Measurements from ENCODE around the gene MAPRE2.

MAPRE2 gene

DNA sequence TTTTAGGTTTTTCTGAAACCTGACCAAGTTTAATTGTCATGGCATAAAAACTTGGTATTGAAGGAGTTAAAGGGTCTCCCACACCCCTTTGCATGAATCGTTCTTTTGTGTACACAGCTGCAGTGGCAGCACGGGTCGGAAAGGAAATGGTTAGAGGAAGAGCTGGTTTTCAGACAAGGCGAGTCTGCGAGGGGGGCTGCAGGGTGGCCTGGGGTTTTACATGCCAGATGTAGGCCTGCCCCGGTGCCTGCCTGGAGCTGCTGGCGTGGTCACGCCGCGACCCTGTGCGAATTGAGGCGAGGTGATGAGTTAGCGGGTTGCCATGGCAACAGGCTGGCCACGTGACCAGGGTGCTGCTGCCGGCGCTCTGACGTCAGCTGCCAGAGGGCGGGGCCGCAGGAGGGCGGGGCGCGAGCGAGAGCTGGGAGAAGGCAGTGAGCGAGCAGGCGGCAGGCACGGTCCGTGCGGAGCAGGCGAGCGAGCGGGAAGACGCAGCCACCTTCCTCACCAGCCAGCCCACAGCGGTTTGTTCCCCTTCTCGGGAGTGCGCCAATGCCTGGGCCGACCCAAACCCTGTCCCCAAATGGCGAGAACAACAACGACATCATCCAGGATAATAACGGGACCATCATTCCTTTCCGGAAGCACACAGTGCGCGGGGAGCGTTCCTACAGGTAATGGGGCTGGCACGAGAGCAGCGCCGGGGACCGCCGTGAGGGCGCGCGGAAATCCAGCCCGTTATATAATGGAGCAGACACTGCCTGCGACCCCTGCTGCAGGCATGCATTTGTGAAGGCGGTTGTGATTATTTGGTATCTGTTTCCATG lies at the start of gene MAPRE2:
MAPRE2 (plus strand) TSS at position 426 of the 827 bp plus-strand sequence; CDS start at position 553, 127 bp downstream.
- DNase-seq = peak; percentile 99

- no peak for DNase-seq
Observed at GRCh38 chr18:34991561-34991960, 49.7 kb upstream of the MAPRE2 start.

DNA sequence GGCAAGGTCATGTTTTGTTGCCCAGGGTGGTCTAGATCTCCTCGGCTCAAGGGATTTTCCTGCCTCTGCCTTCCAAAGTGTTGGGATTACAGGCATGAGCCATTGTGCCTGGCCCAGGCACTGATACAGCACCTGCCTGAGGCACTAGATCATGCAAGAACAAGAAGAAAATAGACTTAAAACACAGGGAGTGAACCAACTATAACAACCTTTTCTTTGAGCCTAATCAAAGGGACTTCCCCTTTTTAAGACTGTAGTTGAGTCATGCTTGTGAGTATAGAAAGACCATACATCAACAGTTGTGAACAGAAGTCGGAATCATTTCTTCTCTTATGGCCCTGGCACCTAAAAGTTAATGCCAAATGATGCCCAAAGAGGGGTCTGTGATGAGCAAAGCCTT lies 47.9 kb upstream of the MAPRE2 start:
- DNase-seq = no peak

DNA sequence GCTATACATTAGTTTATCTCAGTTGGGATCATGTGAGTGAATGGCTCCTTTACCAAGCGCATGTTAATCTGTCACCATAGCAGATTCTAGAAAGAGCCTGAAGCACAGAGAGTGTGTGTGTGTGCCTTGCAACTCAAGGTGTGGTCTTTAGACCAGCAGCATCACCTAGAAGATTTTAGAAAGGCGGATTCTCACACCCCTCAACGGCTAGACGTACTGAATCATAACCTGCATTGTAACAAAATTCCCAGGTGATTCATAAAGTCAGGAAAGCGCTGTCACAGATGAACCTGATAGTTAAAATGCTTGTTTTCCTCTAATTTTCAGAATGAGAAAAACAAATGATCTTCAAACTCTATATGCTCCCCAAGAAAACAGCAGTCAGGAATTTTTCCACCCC lies 45.5 kb upstream of the MAPRE2 start:
- no peak for DNase-seq

- no peak for DNase-seq
Observed at GRCh38 chr18:34998661-34999060, 42.6 kb upstream of the MAPRE2 start.

DNA sequence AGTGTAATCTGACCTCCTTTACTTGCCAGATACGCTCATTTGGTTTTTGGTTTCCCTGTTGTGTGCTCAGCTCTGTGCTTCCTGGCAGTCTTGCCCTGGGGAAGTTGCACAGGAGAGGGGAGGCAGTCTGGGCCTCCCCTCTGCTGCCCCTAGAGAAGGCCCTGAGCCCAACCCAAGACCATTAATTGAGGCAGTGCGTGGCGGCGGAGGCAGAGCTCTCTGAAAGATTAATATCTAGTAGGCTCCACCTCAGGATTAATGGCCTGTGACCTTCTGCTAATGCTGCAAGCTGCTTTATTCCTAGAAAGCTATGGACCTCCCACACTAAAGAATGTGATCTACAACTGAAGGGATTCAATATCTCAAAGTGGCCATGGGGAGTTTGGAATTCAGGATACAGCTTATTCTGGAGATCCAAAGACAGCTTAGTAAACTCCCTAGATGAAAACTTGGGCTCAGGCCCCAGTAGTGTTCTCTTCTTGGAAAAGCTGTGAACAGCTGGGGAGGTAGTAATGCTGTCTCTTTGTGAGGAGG lies 41.4 kb upstream of the MAPRE2 start:
- DNase-seq = no peak

DNA sequence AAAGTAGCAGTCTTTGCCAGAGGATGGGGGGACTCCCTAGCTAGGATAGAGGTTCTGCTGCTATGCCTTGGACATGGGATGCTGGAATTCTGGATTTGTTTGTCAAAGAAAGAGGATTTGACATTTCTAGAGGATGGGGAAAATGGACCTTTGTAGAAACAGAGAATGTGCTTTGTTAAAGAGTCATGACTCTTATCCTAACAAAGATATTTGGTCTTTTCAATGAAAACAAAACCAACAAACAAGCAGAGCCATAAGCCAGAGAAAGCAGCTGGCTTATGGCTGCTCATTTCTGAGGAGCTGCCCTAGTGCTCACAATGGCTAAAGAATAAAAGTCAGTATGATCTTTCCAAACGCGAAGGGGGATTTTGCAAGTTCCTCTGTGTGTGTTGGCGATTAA lies 40.8 kb upstream of the MAPRE2 start:
- DNase-seq = no peak

- DNase-seq = no peak
Observed at GRCh38 chr18:35002120-35002519, 39.1 kb upstream of the MAPRE2 start.

DNA sequence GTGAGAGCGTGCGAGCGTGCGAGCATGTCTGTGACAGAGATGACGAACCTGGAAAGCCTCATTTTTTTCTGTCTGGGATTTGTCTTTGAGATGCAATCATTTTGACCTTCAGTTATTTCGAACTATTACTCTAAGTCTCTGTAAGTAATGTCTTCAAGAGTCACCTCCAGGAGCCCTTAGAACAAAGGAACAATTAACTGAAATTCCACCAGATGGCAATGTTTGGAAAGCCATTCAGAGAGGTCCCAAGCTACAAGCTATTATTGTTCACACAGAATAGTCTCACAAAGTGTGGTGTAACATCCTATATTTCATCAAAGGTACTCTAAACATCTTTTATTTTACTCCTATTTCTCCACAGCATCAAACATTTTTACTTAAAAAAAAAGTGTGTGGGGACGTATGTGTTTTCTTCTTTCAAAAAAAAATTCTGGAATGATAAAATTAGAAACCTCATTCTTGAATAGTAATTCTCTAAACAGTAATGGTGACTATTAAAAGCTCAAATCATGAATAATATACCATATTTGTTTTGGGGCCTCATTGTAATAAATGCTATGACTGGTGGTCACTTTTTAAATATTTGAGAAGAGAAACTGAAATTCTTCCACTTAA lies 35.1 kb upstream of the MAPRE2 start:
- no peak for DNase-seq

DNA sequence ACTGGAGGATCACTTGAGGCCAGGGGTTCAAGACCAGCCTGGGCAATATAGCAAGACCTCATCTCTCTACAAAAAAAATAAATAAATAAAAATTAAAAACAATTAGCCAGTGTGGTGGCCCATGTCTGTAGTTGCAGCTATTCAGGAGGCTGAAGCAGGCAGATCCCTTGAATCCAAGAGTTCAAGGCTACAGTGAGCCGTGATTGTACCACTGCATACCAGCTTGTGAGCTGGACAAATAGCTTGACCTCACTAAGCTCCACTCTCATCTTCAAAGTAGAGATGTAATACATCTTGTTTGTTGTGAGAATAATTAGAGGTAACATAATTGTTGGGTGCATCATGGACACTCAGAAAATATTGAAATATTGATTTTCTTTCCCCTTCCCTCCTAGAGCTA lies 31.1 kb upstream of the MAPRE2 start:
- DNase-seq = no peak

DNA sequence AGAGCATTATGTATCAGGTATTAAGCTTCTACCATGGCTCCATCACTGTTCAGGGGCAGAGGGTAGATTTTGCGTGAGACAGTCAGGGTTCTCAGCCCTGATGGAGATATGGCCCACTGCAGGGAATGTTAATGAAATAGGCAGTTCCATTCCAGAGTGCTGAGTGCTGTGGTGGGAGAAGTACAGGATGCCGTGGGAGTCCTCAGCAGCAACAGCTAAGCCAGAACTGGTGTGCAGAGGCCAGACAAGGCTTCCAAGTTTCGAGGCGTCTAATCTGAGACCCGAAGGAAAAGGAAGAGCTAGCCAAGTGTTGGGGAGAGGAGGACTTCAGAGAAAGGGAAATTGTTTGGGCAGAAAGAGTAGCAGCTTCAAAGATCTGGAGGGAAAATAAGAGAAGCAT lies 30.2 kb upstream of the MAPRE2 start:
- DNase-seq = no peak

DNA sequence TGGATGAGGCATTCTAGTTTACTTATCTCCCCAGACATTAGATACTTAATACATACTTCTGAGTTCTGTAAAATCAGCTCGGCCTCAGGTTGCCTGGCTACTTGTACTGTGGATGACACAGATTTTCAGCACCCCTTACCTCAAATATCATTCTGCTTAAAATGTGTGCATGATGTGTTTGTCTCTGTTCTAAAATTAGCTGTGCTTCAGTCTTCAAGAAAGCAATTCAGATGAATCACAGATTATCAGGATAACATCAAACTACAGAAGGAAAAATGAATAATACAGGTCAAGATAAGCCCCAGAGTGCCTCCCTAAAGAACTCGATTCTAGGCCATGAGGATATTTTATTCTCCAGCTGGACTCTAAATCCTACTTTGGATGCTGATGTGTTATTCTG lies 21.3 kb upstream of the MAPRE2 start:
- DNase-seq = no peak

- no peak for DNase-seq
Observed at GRCh38 chr18:35022426-35023001, 18.7 kb upstream of the MAPRE2 start.

- DNase-seq = no peak
Observed at GRCh38 chr18:35024196-35024595, 17.0 kb upstream of the MAPRE2 start.

DNA sequence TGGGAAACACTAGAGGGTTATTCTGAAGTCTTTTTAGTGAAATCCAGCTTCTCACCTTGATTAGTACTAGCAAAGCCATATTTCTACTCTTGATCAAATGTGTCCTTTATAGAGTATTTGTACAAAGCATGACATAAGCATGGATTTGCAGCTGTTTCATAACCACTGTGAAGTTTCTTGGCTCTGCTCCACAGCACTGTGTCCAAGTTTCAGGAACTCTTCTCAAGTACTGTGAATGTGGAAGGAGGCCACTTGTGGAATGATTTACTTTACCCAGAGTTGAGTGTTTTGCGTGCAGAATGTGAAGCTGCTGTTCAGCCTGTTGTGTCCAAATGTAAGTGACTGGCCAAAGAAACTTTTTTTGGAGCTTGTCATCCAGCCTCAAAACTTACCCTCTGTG lies 16.2 kb upstream of the MAPRE2 start:
- DNase-seq = no peak

DNA sequence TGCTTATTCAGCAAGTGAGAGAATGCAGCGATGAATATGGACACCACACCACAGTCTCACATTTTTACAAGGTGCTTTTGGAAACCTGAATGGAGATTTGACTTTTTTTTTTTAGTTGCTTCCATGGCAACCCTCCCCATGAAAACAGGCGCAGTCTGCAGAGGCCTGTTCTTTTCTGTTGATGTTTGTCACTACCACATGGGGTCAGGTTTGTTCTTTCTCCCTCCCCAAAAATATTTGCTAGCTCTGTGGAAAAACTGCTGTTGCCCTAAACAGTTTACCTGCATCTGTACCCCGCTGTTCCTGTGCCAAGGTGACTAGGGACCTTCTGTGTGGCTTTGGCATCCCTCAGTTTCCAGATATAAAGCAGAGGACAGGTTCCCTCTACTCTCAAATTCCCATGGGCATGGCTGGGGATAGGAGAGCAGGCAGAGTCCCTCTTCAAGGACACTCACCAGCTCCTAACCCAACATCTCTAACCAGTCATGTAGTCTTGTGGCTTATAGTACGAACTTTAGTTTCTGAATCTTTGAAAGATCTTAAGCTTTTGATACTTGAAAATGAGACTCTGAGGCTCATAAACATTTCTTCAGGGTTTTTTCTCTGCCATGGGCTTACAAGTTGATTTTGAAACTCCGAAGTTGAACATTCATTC lies 14.7 kb upstream of the MAPRE2 start:
- no peak for DNase-seq

- DNase-seq = no peak
Observed at GRCh38 chr18:35027206-35027605, 14.0 kb upstream of the MAPRE2 start.

GRCh38 chr18:35028536-35028935 lies 12.7 kb upstream of the MAPRE2 start:
- DNase-seq = no peak

- no peak for DNase-seq
Observed at GRCh38 chr18:35029103-35029502, 12.1 kb upstream of the MAPRE2 start.

DNA sequence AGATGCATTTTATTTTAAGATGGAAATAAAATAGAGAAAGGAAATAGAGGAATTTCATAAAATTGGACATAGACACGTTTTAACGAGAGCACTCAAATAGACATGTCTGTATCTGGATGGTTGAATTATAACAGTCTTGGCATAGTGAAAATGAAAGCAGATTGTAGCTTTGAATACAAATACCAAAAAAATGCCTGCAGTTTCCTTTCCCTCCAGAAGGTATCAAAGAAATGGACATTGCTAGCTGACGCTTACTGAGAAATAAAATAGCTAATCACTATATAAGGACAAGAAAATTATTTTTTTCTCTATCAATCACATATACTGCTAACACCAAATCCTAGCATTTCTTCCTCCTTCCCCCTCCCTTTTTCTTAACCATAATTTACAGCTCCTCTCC lies 11.4 kb upstream of the MAPRE2 start:
- DNase-seq = no peak

- no peak for DNase-seq
Observed at GRCh38 chr18:35030277-35030989, 10.8 kb upstream of the MAPRE2 start.

- DNase-seq = no peak
Observed at GRCh38 chr18:35032113-35032512, 9.1 kb upstream of the MAPRE2 start.

- DNase-seq = no peak
Observed at GRCh38 chr18:35038029-35038428, 3.2 kb upstream of the MAPRE2 start.
